SKM-1 (cell line): ENCODE measurements around the gene MFSD6.
"Not testable (repeated sequence)": the region's sequence is repeated elsewhere in the genome, so short reads cannot be mapped to it uniquely, and the experiment has no call there.

Experiments used
- DNase-seq: peaks from one replicate; lab custom pipeline; 2025; ENCODE audit not compliant: unreplicated experiment; lab: John Stamatoyannopoulos, UW

The MFSD6 gene

GRCh38 chr2:190497428-190497827 is 89.3 kb downstream of the MFSD6 start:
- no peak for DNase-seq

GRCh38 chr2:190499273-190499672 is 91.1 kb downstream of the MFSD6 start:
- no peak for DNase-seq

- DNase-seq: no peak
Measured at GRCh38 chr2:190500054-190500502, 91.9 kb downstream of the MFSD6 start.

GRCh38 chr2:190501231-190501630 is 93.1 kb downstream of the MFSD6 start:
- no peak for DNase-seq

- no peak for DNase-seq
Measured at GRCh38 chr2:190501702-190502407, 93.7 kb downstream of the MFSD6 start.

GRCh38 chr2:190503088-190503487 is 94.9 kb downstream of the MFSD6 start:
- no peak for DNase-seq

GRCh38 chr2:190504912-190505311 is 96.8 kb downstream of the MFSD6 start:
- no peak for DNase-seq

- no peak for DNase-seq
Measured at GRCh38 chr2:190505696-190506095, 97.5 kb downstream of the MFSD6 start.

GRCh38 chr2:190506666-190507065 is 98.5 kb downstream of the MFSD6 start:
- no peak for DNase-seq

- no peak for DNase-seq
Measured at GRCh38 chr2:190507135-190507534, 99.0 kb downstream of the MFSD6 start.

- not testable (repeated sequence) for DNase-seq
Measured at GRCh38 chr2:190509895-190510294, 101.7 kb downstream of the MFSD6 start.

- DNase-seq: no peak
Measured at GRCh38 chr2:190511104-190511503, 102.9 kb downstream of the MFSD6 start.

GRCh38 chr2:190512539-190513095 is 104.5 kb downstream of the MFSD6 start:
- no peak for DNase-seq

- DNase-seq: no peak
Measured at GRCh38 chr2:190513877-190514276, 105.7 kb downstream of the MFSD6 start.

GRCh38 chr2:190514676-190515075 is 106.5 kb downstream of the MFSD6 start:
- no peak for DNase-seq

GRCh38 chr2:190515687-190516086 is 107.5 kb downstream of the MFSD6 start:
- DNase-seq: no peak

- no peak for DNase-seq
Measured at GRCh38 chr2:190517468-190517867, 109.3 kb downstream of the MFSD6 start.

- DNase-seq: no peak
Measured at GRCh38 chr2:190519975-190520767, 112.0 kb downstream of the MFSD6 start.

- no peak for DNase-seq
Measured at GRCh38 chr2:190524928-190525327, 116.8 kb downstream of the MFSD6 start.

- no peak for DNase-seq
Measured at GRCh38 chr2:190526105-190526750, 118.1 kb downstream of the MFSD6 start.

GRCh38 chr2:190527214-190527613 is 119.1 kb downstream of the MFSD6 start:
- no peak for DNase-seq

- no peak for DNase-seq
Measured at GRCh38 chr2:190527918-190528317, 119.8 kb downstream of the MFSD6 start.
